ENCODE data around the gene KRTAP4-9. TPM values are rescaled to one million over a fixed set of nuclear protein-coding genes. Genes with fewer than 3 reads are reported as not detected.
A peak's percentile ranks its signal among the peaks of the same experiment; 100 is the strongest.

Gene KRTAP4-9
- polyA plus RNA-seq, 1 experiment: not detected

GRCh38 chr17:41067281-41067680, 37.9 kb upstream of the KRTAP4-9 start:
- no peak overlapping the region for H3K27ac ChIP-seq (ENCODE audit: low read depth, low read length)
- POLR2A ChIA-PET: no interaction called here
- TF ChIP-seq, protein P1, sequence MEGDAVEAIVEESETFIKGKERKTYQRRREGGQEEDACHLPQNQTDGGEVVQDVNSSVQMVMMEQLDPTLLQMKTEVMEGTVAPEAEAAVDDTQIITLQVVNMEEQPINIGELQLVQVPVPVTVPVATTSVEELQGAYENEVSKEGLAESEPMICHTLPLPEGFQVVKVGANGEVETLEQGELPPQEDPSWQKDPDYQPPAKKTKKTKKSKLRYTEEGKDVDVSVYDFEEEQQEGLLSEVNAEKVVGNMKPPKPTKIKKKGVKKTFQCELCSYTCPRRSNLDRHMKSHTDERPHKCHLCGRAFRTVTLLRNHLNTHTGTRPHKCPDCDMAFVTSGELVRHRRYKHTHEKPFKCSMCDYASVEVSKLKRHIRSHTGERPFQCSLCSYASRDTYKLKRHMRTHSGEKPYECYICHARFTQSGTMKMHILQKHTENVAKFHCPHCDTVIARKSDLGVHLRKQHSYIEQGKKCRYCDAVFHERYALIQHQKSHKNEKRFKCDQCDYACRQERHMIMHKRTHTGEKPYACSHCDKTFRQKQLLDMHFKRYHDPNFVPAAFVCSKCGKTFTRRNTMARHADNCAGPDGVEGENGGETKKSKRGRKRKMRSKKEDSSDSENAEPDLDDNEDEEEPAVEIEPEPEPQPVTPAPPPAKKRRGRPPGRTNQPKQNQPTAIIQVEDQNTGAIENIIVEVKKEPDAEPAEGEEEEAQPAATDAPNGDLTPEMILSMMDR (IDR thresholded peaks at IDR 0.05; ENCODE audit: low read depth, low read length): no peak

DNA sequence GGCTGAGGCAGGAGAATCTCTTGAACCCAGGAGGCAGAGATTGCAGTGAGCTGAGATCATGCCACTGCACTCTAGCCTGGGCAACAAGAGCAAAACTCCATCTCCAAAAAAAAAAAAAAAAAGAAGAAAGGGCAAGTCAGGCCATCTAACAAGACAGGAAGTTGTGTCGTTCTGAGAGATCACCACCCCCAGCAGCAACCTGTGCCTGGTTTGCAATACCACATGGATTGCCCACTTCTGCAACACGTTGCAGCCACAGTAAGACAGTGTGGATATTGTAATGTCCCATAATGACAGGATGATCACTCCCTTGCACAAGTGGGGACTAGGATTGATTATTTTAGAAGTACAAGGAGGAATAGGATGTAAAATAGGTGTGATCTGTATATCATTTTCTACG, 36.2 kb upstream of the KRTAP4-9 start:
- CTCF ChIA-PET: no interaction called here
- no peaks in the 10 kb centered on the region for H3K27me3 ChIP-seq (ENCODE audit: control insufficient read depth, insufficient read depth, low read length)
- no peak overlapping the region for H3K4me3 ChIP-seq (ENCODE audit: low read depth, low read length)
- H3K9me3 ChIP-seq (ENCODE audit: control insufficient read depth, insufficient read depth, low read length): no peaks in the 10 kb centered on the region
- H3K27ac ChIP-seq (ENCODE audit: low read depth, low read length): no peak overlapping the region
- DNase-seq (ENCODE audit: low read depth, low spot score): no peak
- TF ChIP-seq, protein P1 (IDR thresholded peaks at IDR 0.05; ENCODE audit: low read depth, low read length): no peak
- POLR2A ChIA-PET: no interaction called here

More at GRCh38 chr17:41067281-41067680, 37.9 kb upstream of the KRTAP4-9 start:
- CTCF ChIA-PET: no interaction called here
- Histone ChIP-seq H3K27me3 (ENCODE audit: control insufficient read depth, insufficient read depth, low read length) (no peaks in the 10 kb centered on the region), H3K4me3 (ENCODE audit: low read depth, low read length) (no peak overlapping the region), H3K9me3 (ENCODE audit: control insufficient read depth, insufficient read depth, low read length) (no peaks in the 10 kb centered on the region)
- peak; percentile 41 for DNase-seq (ENCODE audit: low read depth, low spot score)

DNA sequence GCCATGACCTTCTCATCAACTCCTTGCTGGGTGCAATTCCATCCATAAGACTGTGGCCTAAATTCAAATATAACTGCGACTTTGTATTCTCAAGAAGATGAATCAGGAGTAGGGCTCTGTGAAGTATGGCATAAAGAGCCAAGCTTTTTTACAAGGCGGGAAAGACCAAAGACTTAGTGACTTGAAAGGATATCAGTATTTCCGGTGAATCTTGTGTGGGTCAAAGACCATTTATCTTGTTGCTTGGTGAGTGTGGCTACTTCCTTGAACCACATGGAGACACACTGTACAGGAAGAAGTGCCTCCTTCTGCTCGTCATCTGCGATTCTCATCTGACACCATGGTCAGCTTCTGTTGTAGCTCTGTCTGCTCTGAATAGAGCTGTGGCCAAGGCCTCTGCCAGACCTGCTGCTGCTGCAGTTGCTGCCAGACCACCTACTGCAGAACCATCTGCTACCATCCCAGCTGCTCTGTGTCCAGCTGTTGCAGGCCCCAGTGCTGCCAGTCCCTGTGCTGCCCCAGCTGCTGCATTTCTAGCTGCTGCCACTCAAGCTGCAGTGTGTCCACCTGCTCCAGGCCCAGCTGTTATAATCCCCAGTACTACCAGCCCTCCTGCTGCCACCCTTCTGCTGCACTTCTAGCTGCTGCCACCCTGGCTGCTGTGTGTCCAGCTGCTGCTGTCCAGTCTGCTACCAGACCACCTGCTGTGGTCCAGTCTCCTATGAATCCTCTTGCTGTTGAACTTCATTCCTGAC, 33.4 kb upstream of the KRTAP4-9 start:
- Histone ChIP-seq H3K9me3 (ENCODE audit: control insufficient read depth, insufficient read depth, low read length) (no peaks in the 10 kb centered on the region), H3K27ac (ENCODE audit: low read depth, low read length) (no peak overlapping the region), H3K4me3 (ENCODE audit: low read depth, low read length) (no peak overlapping the region), H3K27me3 (ENCODE audit: control insufficient read depth, insufficient read depth, low read length) (no peaks in the 10 kb centered on the region)
- no peak for DNase-seq (ENCODE audit: low read depth, low spot score)
- ChIA-PET POLR2A (no interaction called here), CTCF (no interaction called here)
- TF ChIP-seq, protein P1 (IDR thresholded peaks at IDR 0.05; ENCODE audit: low read depth, low read length): no peak

DNA sequence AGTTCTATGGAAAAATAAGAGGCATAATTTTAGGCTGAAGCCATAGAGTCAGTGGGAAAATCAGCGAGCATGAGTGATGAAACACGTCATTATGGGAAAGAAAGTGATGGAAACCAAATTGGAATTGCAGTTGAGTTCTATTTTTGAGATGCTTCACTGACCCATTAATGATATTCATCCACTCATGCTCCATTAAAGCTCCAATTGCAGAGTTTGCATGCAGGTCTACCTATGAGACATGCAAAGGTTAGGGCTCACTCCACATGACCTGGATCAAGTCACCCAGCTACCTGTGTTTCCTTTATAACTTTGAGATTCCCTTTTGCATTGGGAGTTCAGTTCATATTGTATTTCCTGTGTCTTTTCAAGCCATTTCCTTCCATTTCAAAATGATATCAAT, 31.5 kb upstream of the KRTAP4-9 start:
- Histone ChIP-seq H3K9me3 (ENCODE audit: control insufficient read depth, insufficient read depth, low read length) (no peaks in the 10 kb centered on the region), H3K4me3 (ENCODE audit: low read depth, low read length) (no peak overlapping the region), H3K27me3 (ENCODE audit: control insufficient read depth, insufficient read depth, low read length) (no peaks in the 10 kb centered on the region), H3K27ac (ENCODE audit: low read depth, low read length) (no peak overlapping the region)
- POLR2A ChIA-PET: no interaction called here
- TF ChIP-seq, protein P1 (IDR thresholded peaks at IDR 0.05; ENCODE audit: low read depth, low read length): no peak
- no peak for DNase-seq (ENCODE audit: low read depth, low spot score)
- CTCF ChIA-PET: no interaction called here

GRCh38 chr17:41076788-41077187, 28.4 kb upstream of the KRTAP4-9 start:
- H3K27ac ChIP-seq (ENCODE audit: low read depth, low read length): no peak overlapping the region
- TF ChIP-seq, protein P1 (IDR thresholded peaks at IDR 0.05; ENCODE audit: low read depth, low read length): no peak
- ChIA-PET CTCF (no interaction called here), POLR2A (no interaction called here)
- H3K4me3 ChIP-seq (ENCODE audit: low read depth, low read length): no peak overlapping the region
- DNase-seq (ENCODE audit: low read depth, low spot score): no peak
- H3K27me3 ChIP-seq (ENCODE audit: control insufficient read depth, insufficient read depth, low read length): no peaks in the 10 kb centered on the region
- H3K9me3 ChIP-seq (ENCODE audit: control insufficient read depth, insufficient read depth, low read length): no peaks in the 10 kb centered on the region

All from AG04450 (cell line).